DOHH2 (cell line): ENCODE results near the gene GATA6.
"Not testable (repeated sequence)": the region's sequence is repeated elsewhere in the genome, so short reads cannot be mapped to it uniquely, and the experiment has no call there.

Experiments used
- H3F3A ChIP-seq: fragments of 200-600 bp; sonication (generic), shearing (Covaris generic); 2 replicates; pipeline ENCODE4 v1.6.0; 2016; ENCODE audit warnings: antibody characterized with exemption, mild to moderate bottlenecking; ENCODE audit not compliant: control insufficient read depth, insufficient read depth
- H3K27ac ChIP-seq: fragments of 200-600 bp; sonication (generic); 2 replicates; pipeline ENCODE4 v1.5.1; 2014; ENCODE audit warnings: low read depth, mild to moderate bottlenecking, low read length, moderate library complexity
- H3K27me3 ChIP-seq: fragments of 200-600 bp; sonication (generic); 2 replicates; pipeline ENCODE4 v1.6.1; 2014; ENCODE audit warnings: mild to moderate bottlenecking, low read length, mixed read lengths; ENCODE audit not compliant: control insufficient read depth
- H3K36me3 ChIP-seq: fragments of 200-600 bp; sonication (generic); 2 replicates; pipeline ENCODE4 v1.6.1; 2014; ENCODE audit warnings: mild to moderate bottlenecking, low read length, moderate library complexity, mixed read lengths; ENCODE audit not compliant: control insufficient read depth
- H3K4me1 ChIP-seq: fragments of 200-600 bp; sonication (generic); 2 replicates; pipeline ENCODE4 v1.6.1; 2014; ENCODE audit warnings: mild to moderate bottlenecking, low read length, mixed read lengths; ENCODE audit not compliant: control insufficient read depth
- H3K4me2 ChIP-seq: fragments of 200-600 bp; sonication (generic); 2 replicates; pipeline ENCODE4 v1.6.0; 2014; ENCODE audit warnings: mild to moderate bottlenecking, low read length, moderate library complexity
- H3K4me3 ChIP-seq: fragments of 200-600 bp; sonication (generic); 2 replicates; pipeline ENCODE4 v1.5.1; 2014; ENCODE audit warnings: mild to moderate bottlenecking, low read length, mixed read lengths
- H3K79me2 ChIP-seq: fragments of 200-600 bp; sonication (generic); 2 replicates; pipeline ENCODE4 v1.6.1; 2014; ENCODE audit warnings: mild to moderate bottlenecking, low read length, mixed read lengths; ENCODE audit not compliant: control insufficient read depth
- H3K9me2 ChIP-seq: fragments of 200-600 bp; sonication (generic); replicated peaks from 2 replicates; pipeline ENCODE4 v1.6.1; 2014; ENCODE audit warnings: mild to moderate bottlenecking, low read length, mixed read lengths; ENCODE audit not compliant: control insufficient read depth
- H3K9me3 ChIP-seq: fragments of 200-600 bp; sonication (generic); 2 replicates; pipeline ENCODE4 v1.6.1; 2014; ENCODE audit warnings: antibody characterized with exemption, low read length, mixed read lengths; ENCODE audit not compliant: control insufficient read depth, insufficient read depth
- H4K20me1 ChIP-seq: fragments of 200-600 bp; sonication (generic); 2 replicates; pipeline ENCODE4 v1.6.0; 2014; ENCODE audit warnings: low read depth, mild to moderate bottlenecking, antibody characterized with exemption, low read length, moderate library complexity; ENCODE audit not compliant: control insufficient read depth, insufficient read depth
- EZH2phosphoT487 ChIP-seq: fragments of 200-600 bp; sonication (generic); IDR thresholded peaks from 2 replicates; pipeline ENCODE4 v1.6.1; 2017; ENCODE audit warnings: borderline replicate concordance, mild to moderate bottlenecking, antibody characterized with exemption, low read length, moderate library complexity, mixed read lengths
- TF ChIP-seq, protein P1 (sequence below): fragments of 200-600 bp; sonication (generic); IDR thresholded peaks from one replicate; pipeline ENCODE4 v1.5.1; 2014; ENCODE audit warnings: antibody characterized with exemption, mild to moderate bottlenecking, low read depth, low read length; ENCODE audit not compliant: poor library complexity, severe bottlenecking

The GATA6 gene

DNA sequence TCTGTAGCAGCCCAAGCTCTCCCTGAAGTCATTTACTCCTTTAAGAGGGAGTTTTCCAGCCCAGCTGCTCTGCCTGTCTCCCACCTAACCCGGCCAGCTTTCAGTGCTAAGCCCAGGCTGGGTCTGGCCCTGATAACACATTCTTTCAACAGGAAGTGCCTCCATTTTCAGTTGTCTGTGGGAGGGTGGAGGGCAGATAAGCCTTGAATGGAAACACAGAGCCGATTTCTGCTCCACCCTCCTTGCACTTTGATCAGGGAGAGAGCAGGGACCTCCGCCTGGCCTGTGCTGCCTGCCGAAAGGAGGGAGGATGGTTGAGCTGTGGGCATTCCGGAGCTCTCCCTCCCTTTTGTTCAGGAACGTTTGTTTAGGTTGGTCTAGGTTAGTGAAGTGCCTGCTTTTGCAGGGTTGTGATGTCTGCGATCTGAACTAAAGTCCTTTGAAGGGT, 24.8 kb downstream of the GATA6 start:
- Histone ChIP-seq H3K27me3 (0 out of 2 replicates have a peak, but pooled peaks cover 3% of the 10 kb centered on the region), H3K4me3 (no peak overlapping the region), H3K27ac (no peak overlapping the region), H3F3A (no peaks in the 10 kb centered on the region), H3K9me3 (no peaks in the 10 kb centered on the region), H3K36me3 (no peaks in the 10 kb centered on the region), H3K9me2 (no peaks in the 10 kb centered on the region), H3K79me2 (no peaks in the 10 kb centered on the region), H3K4me2 (no peak overlapping the region), H3K4me1 (peaks cover 6% of the 10 kb centered on the region; the same call in 1 of the 2 replicates), H4K20me1 (no peaks in the 10 kb centered on the region)
- TF ChIP-seq EZH2phosphoT487 = no peak
- TF ChIP-seq, protein P1, sequence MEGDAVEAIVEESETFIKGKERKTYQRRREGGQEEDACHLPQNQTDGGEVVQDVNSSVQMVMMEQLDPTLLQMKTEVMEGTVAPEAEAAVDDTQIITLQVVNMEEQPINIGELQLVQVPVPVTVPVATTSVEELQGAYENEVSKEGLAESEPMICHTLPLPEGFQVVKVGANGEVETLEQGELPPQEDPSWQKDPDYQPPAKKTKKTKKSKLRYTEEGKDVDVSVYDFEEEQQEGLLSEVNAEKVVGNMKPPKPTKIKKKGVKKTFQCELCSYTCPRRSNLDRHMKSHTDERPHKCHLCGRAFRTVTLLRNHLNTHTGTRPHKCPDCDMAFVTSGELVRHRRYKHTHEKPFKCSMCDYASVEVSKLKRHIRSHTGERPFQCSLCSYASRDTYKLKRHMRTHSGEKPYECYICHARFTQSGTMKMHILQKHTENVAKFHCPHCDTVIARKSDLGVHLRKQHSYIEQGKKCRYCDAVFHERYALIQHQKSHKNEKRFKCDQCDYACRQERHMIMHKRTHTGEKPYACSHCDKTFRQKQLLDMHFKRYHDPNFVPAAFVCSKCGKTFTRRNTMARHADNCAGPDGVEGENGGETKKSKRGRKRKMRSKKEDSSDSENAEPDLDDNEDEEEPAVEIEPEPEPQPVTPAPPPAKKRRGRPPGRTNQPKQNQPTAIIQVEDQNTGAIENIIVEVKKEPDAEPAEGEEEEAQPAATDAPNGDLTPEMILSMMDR = no peak

DNA sequence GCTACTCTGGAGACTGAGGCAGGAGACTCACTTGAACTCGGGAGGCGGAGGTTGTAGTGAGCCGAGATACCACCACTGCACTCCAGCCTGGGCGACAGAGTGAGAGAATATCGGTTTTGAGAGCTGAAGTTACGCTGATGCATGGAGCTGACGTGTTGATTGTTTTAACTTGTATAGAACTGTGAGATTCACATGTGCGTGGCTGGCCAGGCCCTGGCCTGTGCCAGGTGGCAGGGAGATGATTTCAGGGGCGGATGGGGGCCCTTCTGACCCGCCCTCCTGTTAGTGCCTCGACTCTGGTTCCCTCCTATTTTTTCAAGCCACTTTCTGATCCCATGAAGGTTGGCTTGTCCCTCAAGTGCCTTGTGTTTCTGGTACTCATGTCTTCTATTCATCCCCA, 25.7 kb downstream of the GATA6 start:
- no peaks in the 10 kb centered on the region for H3K79me2 ChIP-seq
- no peak overlapping the region for H3K4me2 ChIP-seq
- H3K9me2 ChIP-seq = no peaks in the 10 kb centered on the region
- no peak for TF ChIP-seq EZH2phosphoT487
- TF ChIP-seq, protein P1 = no peak
- no peaks in the 10 kb centered on the region for H4K20me1 ChIP-seq
- H3K36me3 ChIP-seq = no peaks in the 10 kb centered on the region
- H3K4me3 ChIP-seq = no peak overlapping the region
- H3F3A ChIP-seq = no peaks in the 10 kb centered on the region
- no peaks in the 10 kb centered on the region for H3K9me3 ChIP-seq
- H3K27ac ChIP-seq = no peak overlapping the region
- H3K4me1 ChIP-seq = peaks cover 6% of the 10 kb centered on the region; the same call in 1 of the 2 replicates
- 0 out of 2 replicates have a peak, but pooled peaks cover 3% of the 10 kb centered on the region for H3K27me3 ChIP-seq

DNA sequence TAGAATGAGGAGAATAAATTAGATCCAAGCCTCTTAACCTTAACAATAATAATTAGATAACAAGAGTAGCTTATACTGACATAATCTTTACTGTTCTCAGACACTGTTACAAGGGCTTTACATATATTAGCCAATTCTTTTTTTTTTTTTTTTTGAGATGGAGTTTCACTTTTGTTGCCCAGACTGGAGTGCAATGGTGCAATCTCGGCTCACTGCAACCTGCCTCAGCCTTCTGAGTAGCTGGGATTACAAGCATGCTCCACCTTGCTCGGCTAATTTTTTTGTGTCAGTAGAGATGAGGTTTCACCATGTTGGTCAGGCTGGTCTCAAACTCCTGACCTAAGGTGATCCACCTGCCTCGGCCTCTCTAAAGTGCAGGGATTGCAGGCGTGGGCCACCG, 27.6 kb downstream of the GATA6 start:
- H3K4me1 ChIP-seq, H3K79me2 ChIP-seq, H3K4me2 ChIP-seq, H4K20me1 ChIP-seq, H3K36me3 ChIP-seq, H3K27me3 ChIP-seq, H3K27ac ChIP-seq, H3F3A ChIP-seq, H3K9me3 ChIP-seq, H3K4me3 ChIP-seq, H3K9me2 ChIP-seq: not testable (repeated sequence)

DNA sequence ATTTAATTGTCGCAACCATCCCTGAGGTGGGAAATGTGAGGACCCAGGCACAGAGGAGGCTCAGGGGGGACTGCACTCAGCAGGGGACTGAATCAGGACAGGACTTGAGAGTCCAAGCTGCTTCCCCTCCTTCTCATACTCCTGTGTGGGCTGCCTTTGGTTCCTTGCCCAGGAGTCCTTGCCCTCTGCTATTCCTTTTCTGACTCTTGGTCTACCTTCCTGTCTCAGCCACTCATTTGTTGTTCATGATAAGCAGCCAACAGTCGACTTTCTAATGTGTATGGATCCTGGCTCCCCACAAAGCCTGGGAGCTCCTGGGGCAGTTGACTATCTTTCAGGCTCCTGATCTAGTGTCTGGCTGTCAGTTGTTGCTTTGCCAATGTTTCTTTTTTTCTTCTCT, 28.3 kb downstream of the GATA6 start:
- Histone ChIP-seq H3K4me3 (no peak overlapping the region), H3K4me2 (no peak overlapping the region), H3K27me3 (0 out of 2 replicates have a peak, but pooled peaks cover 3% of the 10 kb centered on the region), H3K79me2 (no peaks in the 10 kb centered on the region), H3K9me2 (no peaks in the 10 kb centered on the region), H3F3A (no peaks in the 10 kb centered on the region), H3K4me1 (no peaks in the 10 kb centered on the region), H4K20me1 (no peaks in the 10 kb centered on the region), H3K27ac (no peak overlapping the region), H3K9me3 (no peaks in the 10 kb centered on the region), H3K36me3 (no peaks in the 10 kb centered on the region)
- no peak for TF ChIP-seq EZH2phosphoT487
- TF ChIP-seq, protein P1 = no peak
